Suppressor macrophage treated with lipopolysaccharide for 1 hour (primary cell): ENCODE data around the gene OOSP4A.

Source experiments
- DNase-seq, 3 donors: peaks; one replicate each; pipeline ENCODE4 v3.0.0-alpha.2; 2020 to 2022

The OOSP4A gene

DNA sequence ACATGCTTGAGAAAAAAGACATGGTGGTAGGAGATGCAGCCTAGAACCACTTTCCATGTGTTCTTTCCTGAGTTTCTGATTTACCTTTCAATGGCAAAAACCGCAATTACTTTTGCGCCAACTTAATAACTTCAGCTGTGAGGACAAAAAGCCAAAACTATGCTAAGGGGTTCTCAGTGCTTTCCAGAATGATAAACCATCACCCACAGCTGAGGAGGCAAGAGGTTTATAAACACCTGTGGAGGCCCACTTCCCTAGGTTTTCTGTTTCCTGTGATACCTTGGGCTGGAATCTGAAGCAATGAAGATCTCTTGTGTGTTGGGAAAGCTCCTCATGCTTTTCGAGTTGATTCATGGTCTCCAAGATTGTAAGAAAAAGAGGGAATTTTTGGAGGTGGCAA, at the start of gene OOSP4A:
Gene OOSP4A, plus strand, starts transcription at position 301 of the 400 bp plus-strand sequence. Its CDS starts 0 bp downstream, at position 301.
- DNase-seq: no peak

DNA sequence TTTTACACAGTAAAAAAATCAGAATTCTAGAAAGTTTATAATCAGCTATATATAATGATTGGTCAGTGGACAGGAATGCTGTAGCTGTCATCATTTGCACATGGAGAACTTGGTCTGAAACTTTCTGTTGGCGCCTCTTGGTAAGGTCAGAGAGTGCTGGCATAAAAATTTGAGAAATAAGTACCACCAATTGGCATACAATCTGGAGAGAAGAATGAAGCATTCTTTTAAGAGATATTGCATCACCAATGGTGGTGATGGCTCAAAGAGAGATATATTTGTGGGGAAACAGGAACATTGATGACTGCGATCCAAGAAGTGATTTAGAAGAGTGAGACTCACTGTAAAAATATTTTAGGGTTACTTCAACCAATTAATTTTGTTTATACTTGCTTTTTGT, 45.4 kb upstream of the OOSP4A start:
- peak in 1 of 3 donors; percentile 7 for DNase-seq

DNA sequence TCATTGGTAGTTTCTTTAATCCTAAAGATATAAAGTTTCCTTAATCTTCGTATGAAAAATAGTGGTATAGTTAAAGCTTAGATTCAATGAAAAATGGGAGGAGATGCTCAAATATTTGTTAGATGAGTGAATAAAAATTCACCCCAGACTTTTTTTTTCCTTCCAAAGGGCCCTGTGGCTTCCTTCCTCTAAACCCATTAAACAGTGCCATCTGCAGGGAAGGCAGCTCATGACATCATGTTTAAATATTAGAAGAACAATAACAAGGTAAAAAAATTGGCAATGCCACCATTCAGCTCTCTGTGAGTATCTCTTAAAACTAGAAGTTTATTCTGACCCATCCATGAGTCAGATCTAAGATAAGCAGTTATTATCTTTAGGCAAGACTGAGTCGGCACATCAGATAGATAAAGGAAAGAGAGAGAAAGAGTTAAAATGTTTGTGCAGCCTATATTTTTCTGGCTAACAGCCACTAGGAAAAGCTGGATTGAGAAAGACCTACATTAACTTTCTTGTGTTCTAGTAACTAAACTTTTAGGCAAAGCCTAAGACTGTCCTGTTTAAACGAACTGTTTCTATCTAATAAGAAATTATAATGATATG, 44.7 kb upstream of the OOSP4A start:
- peak; percentile 67 to 79 (median 70) for DNase-seq

DNA sequence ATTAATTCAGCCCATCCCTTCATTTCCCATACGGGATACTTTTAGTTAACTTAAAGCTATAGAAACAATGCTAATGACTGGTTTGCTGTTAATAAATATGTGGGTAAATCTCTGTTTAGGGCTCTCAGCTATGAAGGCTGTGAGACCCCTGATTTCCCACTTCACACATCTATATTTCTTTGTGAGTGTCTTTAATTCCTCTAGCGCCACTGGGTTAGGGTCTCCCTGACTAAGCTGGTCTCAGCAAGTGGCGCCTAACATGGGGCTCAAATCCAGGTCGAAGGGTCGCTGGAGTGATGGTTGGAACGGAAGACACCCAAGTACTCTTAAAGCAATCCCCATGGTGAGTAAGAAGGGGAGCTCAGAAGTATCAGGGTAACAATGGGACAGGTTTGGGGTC, 40.0 kb upstream of the OOSP4A start:
- peak in 1 of 3 donors; percentile 11 for DNase-seq

DNA sequence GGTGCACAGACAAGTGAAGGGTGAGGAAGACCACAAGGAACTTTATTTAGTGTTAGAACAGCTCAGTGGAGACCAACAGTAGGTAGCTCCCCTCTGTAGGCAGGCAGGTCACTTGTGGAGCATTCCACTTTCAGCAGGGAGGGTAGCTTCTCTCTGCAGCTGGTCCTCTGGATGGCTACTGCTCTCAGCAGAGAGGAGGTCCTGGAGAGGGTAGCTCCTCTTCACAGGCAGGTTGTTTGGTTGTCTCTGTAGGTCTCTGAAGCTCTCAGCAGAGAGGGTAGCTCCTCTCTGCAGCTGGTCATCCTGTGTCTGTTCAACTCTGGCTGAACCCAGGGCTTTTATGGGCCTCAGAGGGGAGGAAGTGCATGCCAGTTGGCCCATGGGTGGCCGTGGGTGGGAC, 32.1 kb upstream of the OOSP4A start:
- DNase-seq: no peak

DNA sequence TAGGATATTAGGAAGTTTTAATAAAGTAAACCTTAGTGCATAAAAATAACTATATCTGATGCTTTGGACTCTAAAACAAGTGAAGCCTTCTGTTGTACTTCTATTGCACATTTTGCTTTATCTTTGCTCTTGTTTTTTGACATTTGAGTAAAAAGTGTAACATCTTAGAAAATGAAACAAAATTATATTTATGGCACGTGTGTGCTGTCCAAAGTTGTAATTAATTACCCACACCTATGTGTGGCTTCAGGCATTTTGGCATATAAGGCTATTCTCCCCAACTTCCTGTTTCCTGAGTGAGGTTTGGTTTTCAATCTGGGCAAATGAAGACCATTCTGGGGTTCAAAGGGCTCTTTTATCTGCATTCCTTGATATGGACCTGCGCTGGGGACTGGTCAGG, 25.7 kb upstream of the OOSP4A start, which contains the start of gene OOSP1:
Gene OOSP1, plus strand, starts transcription at position 301 of the 400 bp plus-strand sequence. Its CDS starts 23 bp downstream, at position 324.
- no peak for DNase-seq

DNA sequence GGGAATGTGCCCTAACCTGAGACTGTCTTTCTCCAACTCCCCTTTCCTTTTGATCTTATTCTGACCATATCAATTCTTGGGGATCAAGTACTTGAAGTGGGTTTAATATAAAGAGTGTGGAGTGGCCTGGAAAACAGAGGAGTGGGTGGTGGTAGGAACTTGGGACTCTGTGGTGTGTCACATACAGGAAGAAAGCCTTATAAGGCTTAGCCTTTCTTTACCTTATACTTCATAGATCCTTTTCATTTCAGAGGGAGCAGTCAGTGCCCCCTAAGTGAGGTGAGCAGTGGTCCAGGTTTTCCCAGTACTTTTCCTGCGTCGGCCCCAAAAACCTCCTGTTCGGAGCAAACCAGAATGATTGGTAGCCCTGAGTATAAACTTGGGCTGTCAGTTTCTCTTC, 25.1 kb upstream of the OOSP4A start:
- no peak for DNase-seq

DNA sequence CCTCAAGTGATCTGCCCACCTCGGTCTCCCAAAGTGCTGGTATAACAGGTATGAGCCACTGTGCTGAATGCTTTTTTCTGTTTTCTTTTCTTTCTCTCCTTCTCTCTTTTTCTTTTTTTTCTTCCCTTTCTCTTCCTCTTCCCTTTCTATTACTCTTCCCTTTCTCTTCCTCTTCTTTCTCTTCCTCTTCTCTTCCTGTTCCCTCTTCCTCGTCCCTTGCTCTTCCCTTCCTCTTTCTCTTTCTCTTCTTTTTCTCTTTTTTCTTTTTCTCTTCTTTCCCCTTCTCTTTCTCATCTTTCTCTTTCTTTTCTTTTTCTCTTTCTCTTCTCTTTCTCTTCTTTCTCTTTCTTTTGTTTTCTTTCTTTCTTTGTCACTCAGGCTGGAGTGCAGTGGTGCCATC, 24.4 kb upstream of the OOSP4A start:
- no peak for DNase-seq

DNA sequence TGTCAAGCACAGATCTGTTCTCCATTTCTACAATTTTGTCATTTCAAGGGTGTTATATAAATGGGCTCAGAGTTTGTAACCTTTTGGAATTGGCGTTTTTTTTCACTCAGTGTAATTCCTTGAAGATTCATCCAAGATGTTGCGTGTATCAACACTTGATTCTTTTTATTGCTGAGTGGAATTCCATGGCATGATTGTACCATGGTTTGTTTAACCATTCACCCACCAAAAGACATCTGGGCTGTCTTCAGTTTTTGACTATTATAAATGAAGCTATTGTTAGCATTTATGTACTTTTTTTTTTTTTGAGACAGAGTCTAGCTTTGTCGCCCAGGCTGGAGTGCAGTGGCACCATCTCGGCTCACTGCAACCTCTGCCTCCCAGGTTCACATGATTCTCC, 22.7 kb upstream of the OOSP4A start:
- no peak for DNase-seq

DNA sequence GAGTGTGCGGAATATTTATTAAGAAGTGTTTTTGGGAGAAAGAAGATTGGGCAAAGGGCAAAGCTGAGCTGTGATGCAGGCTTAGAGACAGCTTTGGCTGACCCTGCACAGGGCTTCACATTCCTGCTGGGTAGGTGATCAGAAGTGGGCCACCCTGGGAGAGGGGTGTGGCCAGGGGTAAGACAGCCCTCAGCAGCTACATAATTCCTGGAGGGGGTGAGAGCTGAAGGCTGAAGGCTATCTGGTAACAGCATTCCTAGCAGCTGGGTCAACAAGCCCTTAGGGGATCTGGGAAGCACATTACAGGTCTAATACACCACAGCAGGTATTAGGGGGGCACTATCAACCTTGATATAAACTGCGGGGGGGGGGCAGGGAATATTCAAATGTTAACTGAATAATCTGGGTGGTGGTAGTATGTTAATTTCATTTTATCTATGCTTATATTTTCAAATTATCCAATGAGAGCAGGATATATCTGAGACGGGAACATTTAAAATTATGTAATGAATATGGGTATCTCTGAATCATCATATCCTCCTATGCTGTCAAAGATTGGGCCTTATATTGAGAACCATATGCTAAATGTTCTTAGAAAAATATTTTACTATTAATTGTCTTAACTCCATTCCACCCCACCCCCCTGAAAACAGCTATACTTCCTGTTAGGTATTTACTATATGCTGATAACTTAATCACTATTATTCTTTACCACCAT, 19.7 kb upstream of the OOSP4A start:
- DNase-seq: no peak

DNA sequence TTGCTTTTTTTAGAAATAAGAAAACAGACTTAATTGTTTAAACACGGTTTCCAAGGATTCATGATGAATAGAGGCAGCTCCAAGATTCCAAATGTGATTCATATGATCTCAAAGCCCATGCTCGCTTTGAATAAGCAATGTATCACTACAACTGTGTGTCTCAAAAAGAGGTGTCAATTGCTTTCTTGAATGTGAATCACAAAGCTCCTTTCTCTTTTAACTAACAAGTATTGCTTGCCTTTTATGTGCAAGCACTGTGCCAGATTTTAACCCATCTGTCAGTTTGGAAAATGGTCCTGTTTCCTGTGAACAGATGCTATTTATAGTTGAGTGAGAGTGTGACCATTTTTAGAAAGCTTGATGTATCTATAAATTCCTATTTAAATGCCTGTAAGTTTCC, 19.1 kb upstream of the OOSP4A start:
- no peak for DNase-seq

DNA sequence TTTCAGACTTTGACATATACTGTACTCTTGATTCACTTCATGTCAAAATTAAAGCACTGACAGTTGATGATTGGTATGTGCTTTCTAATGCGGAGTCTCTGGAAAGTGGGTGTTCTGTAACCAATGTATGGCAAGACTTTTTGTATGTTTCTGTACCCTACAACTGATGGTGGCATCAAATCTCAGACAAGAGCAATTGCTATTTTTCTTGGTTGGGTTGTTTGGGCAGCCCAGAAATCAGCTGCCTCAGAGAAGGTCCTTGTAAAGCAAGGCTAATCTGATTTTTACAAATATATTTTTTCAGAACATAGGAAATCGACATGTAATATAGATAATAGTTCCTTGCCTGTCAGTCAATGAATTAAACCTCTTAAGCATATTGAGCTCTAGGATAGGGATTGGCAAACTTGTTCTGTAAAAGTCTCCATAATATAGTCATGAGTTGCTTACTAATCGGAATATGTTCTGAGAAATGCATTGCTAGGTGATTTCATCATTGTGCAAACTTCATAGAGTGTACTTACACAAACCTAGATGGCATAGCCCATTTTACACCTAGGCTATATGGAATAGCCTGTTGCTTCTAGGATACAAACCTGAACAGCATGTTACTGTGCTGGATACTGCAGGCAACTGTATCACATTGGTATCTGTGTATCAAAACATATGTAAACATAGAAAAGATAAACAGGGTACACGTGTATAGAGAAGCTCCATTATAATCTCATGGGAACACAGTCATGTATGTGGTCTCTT, 10.2 kb upstream of the OOSP4A start:
- DNase-seq: no peak

DNA sequence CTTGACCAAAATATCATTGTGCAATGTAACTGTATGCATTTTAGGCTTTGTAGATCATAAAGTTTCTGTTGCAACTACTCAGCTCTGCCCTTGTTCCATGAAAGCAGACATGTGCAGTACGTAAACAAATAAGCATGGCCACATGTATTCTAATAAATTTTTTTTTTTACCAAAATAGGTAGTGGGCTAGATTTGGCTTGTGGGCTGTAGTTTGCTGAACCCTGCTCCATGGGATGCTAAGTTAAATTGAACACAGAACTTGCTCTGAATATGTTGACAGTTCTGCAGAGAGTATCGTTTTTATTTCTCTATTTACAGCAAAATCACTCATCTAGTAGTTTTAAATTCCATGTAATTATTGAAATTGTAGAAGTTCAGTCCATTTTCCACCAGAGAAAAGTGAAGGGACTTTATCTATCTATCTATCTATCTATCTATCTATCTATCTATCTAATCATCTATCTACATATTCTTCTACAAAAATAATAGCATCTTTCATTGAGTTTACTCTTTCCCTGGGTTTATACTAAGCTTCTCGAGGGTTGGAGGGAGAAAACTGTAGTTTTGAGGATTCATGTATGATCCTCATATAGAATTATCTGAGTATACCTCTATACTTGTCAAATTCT, 9.5 kb upstream of the OOSP4A start:
- DNase-seq: no peak

DNA sequence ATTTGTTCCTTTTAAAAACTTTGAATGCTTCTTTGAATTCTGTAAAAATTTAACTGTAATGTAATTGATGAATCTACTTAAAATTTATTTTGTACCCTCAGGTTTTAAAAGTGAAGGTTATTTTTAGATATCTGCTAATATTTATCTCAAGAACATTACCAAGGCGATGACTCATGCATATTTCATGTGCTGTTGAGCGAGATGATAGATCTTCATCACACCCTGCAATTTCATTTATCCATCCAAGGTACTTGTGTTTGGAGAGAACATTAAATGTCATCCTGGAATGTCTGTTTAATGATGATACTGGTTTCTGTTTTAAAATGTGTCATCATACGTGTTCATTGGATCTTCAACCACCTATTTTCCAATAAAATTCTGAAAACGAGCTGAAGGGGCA, 6.7 kb upstream of the OOSP4A start:
- no peak for DNase-seq

DNA sequence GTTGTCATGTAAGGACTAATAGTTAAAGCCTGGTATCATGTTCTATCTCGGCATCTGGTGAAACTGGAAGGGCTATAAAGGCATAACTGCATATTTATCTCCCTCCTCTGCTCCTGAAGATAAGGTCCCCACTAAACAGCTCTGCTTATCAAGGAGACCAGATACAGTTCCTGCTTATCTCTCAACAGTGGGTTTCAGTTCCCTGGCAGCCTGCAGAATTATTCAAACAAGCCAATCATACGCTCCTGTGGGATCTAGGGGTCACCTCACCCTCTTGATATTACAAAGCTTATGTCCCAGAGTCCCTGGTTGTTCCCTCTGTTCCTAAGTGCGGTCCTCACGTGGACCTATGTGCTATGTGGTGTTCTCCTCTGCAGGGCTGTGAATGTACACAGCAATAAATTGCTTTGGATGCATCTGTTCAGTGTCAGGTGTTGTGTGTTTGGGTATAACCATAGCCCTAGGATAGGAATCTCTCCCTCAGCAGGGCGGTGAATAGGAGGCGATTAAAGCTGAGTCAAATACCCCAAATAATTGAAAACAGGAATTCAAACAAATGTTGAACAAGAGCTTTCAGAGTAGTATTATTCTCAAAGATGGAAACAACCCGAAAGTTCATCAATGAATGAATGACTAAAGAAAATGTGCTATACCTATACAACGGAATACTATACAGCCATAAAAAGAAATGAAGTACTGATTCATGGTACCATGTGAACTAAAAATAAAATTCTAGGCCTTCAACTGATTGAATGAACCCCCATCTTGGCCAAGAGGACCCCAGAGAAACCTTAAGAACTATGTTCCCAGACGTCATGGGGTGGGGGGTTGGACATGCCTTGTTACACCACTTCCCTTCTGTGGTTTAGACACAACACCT, 3.1 kb upstream of the OOSP4A start:
- DNase-seq: no peak

DNA sequence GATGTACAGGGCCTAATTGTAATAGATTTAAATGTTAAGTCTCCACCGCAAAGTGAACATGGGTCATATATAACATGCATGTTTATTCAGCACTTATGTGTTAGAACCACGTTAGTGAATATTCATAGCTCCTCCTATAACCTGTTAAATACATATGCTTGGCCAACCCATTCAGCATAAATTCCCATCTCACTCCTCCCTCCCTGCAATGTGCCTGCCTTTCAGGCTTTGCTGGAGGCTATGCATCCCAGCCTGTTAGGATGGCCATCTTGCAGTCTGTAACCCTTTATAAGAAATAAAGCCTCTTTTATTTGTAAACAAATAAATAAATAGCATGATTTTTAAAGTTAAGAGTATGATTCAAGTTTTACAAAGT, 1.7 kb upstream of the OOSP4A start:
- DNase-seq: no peak

DNA sequence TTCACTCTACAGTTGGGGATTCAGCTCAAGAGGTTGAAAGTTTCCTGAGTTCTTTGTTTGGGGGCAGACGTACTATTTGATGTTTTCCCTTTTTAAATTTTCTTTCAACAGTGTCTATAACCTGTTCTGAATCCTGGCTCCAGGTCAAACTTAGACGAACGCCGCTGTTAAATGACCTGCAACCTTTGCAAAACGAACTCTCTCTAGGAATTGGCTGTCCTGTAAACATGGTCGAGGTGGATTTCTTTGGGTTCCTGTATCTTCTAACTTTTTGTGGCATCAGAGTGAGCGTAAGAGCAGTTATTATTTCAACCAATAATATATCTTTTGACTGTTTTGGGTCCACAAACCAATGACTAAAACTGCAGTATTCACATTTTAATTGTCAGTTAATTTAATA, 1.6 kb downstream of the OOSP4A start:
- DNase-seq: no peak

DNA sequence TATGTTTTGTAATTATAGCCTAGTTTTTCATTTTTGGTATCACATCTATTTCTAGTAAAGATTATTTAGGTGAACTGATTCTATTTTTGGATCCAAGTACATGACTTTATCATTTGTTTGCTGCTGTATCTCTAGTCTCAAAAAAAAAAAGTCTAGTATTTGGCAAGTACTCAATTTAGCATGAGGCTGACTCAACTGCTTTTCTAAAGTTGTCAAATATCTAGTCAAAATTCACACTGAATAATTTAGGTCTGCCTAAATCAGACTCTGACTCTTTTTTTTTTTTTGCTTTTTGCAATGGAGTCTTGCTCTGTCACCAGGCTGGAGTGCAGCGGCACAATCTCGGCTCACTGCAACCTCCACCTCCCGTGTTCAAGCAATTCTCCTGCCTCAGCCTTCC, 2.4 kb downstream of the OOSP4A start:
- no peak for DNase-seq

DNA sequence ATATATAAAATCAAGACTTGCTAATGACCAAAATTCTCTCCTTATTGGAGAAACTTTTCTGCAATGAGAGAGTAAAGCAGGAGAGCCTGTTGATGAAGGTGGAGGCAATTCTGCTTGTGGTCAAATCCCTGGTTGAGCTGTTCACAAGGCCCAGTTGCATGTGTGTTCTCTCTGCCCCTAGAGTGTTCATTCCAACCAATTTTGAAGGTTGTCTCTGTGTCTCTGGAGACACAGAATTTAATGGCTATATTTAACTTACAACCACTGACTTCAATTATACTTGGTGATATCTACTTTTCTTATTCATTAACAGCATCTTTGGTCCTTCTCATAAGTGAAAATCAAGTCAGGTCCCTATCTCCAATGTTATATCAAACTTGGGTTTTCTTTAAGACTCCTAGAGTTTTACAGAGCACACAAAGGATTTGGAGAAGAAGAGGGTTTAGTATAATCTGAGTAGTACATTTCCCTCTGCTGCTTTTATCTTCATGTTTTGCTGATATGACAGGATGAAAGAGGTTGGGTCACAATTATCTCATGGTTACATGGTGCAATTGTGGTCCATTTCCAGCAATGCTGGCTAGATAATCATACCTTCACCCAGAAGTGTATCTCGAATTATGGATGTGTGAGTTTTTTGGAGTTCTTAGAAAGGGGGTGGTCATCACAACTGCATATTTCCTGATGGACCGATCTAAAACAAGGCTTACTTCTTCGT, 4.0 kb downstream of the OOSP4A start:
- DNase-seq: no peak

DNA sequence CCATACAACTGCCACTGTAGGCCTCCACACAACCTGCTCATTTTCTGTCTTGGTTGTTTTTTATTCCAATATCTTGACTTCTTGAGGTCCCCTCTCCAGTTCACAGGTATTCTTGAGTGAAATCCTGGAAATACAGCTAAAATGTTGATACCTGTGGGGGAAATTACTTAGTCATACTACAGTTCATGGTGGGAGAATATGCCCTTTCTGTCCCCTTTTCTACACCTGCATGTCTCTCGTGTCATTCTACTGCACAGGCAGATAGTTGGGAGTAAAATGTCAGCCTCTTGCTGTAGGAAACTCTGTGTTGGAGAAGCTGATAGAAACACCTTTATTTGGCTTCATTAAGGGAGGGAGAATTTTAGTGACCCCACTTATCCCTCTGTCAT, 4.6 kb downstream of the OOSP4A start:
- DNase-seq: no peak

DNA sequence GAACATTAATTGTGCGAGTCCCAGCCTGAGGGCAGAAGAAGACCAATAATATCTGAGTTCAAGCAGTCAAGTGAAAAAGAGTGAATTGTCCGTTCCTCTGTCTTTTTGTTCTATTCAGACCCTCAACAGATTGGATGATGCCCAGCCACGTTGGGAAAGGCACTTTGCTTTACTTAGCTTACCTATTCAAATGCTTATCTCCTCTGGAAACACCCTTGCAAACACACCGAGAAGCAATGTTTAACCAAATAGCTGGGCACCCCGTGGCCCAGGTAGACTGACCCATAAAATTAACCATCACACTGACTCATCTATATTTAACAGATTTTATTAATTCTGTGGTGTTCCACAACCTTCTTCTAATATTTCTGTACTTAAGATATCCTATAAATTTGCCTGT, 9.3 kb downstream of the OOSP4A start:
- DNase-seq: no peak
